ENCODE measurements around the gene RNF14.

DNA sequence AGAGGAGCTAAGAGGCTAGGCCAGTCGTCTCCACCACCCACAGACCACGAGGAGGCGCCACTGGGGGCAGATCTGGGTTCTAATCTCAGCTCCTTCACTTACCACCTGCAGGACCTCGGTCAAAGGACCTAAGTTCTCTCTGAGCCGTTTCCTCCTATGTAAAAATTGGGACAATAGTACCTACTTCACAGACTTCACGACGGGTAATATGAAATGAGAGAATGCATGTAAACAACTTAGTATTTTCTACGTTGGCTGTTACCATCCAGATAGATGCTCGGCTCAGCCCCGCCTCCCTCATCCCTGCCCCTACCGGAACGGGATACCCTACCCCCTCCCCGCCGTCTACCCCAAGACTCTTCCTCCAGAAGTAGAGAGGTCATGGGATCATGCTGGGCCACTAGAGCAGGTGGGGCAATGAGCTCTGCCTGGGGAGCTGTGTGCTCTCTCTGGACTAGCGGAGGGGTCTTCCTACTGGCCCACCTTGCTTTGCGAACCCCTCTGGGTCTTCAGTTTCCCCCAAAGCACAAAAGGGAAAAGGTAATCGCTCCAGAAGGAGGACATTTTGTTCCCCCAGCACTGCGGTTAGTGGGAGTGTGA is 43.4 kb downstream of the RNF14 start:
- no peak for TF ChIP-seq PRDM15 (CRISPR knock-in tag; IDR thresholded peaks at IDR 0.05)
- TF ChIP-seq, protein P1, sequence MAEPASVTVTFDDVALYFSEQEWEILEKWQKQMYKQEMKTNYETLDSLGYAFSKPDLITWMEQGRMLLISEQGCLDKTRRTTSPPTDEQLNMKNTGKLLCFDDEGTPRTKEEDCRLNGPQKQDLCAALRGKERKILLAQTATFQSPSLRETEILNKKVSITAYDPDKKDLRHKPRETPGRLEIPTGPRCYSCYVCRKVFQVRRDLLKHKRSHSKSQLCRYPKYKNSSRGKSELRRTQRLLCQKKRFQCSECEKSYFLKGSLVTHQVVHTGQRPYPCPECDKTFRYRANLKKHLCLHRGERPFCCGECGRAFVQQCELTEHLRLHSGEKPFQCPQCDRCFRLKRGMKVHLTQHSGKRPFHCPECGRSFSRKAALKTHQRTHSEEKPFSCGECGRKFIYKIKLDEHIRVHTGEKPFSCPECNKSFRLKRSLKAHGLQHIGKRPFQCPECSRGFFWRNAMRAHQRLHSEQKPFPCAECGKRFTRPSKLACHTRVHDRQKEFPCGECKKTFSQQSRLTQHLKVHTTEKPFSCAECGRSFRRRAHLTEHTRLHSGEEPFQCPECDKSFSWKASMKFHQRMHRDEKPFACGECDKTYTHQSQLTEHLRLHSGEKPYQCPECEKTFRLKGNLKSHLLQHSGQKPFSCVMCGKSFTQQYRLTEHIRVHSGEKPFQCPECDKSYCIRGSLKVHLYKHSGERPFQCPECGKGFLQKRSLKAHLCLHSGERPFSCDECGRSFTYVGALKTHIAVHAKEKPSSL (CRISPR knock-in tag; conservative IDR thresholded peaks at IDR 0.05) = no peak
- peak; percentile 32; the same call in 1 of the 2 replicates for TF ChIP-seq CTCF (IDR thresholded peaks at IDR 0.05)
- TF ChIP-seq SP1 (CRISPR knock-in tag; conservative IDR thresholded peaks at IDR 0.05) = no peak
- no peak for TF ChIP-seq FOXK1 (CRISPR knock-in tag; IDR thresholded peaks at IDR 0.05)
- no peak for TF ChIP-seq E2F5 (CRISPR knock-in tag; IDR thresholded peaks at IDR 0.05)
- no peak for TF ChIP-seq ATF1 (CRISPR knock-in tag; IDR thresholded peaks at IDR 0.05)
- TF ChIP-seq CREM (CRISPR knock-in tag; IDR thresholded peaks at IDR 0.05) = no peak
- TF ChIP-seq, protein P2, sequence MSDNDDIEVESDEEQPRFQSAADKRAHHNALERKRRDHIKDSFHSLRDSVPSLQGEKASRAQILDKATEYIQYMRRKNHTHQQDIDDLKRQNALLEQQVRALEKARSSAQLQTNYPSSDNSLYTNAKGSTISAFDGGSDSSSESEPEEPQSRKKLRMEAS (CRISPR knock-in tag; IDR thresholded peaks at IDR 0.05) = 0 out of 2 replicates have a peak, but pooled peaks have one; percentile 6
- TF ChIP-seq, protein P3, sequence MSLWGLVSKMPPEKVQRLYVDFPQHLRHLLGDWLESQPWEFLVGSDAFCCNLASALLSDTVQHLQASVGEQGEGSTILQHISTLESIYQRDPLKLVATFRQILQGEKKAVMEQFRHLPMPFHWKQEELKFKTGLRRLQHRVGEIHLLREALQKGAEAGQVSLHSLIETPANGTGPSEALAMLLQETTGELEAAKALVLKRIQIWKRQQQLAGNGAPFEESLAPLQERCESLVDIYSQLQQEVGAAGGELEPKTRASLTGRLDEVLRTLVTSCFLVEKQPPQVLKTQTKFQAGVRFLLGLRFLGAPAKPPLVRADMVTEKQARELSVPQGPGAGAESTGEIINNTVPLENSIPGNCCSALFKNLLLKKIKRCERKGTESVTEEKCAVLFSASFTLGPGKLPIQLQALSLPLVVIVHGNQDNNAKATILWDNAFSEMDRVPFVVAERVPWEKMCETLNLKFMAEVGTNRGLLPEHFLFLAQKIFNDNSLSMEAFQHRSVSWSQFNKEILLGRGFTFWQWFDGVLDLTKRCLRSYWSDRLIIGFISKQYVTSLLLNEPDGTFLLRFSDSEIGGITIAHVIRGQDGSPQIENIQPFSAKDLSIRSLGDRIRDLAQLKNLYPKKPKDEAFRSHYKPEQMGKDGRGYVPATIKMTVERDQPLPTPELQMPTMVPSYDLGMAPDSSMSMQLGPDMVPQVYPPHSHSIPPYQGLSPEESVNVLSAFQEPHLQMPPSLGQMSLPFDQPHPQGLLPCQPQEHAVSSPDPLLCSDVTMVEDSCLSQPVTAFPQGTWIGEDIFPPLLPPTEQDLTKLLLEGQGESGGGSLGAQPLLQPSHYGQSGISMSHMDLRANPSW (CRISPR knock-in tag; conservative IDR thresholded peaks at IDR 0.05; ENCODE audit: low read depth) = no peak
- TF ChIP-seq IRF2 (CRISPR knock-in tag; IDR thresholded peaks at IDR 0.05; ENCODE audit: borderline replicate concordance, low read depth) = no peak
